ENCODE results near the gene FAR2. TPM values are rescaled to one million over a fixed set of nuclear protein-coding genes. Genes with fewer than 3 reads are reported as not detected.
A peak's percentile ranks its signal among the peaks of the same experiment; 100 is the strongest.

The FAR2 gene
- total RNA-seq, 2 experiments from 2014 or later, result 0.73 TPM; not detected in 1

DNA sequence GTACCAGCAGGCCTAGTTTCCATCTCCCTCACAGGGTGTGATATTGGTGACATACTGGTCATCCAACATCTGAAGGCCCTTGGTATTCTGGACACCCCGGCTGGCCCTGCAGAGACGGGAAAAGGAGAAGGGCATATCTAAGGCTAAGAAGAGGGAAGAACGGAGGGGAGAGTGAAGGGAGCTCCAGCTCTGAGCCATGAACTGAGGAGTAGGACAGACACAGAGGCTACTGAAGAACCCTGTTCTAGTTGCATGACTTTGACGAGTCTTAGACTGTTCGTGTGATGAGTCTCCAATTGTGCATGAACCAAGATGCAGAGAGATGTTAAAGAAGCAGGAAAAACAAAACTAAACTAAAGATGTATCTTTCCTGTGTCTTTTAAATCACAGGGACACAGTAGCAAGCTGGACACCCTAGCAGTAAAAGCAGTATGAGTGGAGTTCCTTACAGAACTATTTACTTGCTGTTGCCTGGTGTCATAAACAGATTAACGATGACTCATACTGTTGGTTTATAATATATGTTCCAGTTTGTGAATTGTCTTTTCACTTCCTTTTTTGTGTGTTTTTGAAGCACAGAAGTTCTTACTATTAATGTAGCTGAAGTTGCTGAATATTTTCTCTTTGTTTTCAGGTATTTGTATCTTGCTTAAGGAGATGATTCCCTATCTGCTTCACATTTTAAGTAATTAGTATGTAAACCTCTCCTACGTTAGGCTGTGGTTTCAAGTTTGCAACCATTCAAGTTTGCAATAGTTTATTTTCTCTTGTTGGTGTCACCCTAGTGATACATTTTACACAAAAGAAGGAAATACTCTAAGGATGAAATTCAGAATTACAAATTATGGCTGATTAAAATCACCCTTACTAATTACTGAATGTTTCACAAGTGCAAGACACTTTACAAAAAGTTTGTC lies 15.7 kb downstream of the FAR2 start:
- POLR2A ChIA-PET, result interaction anchor here (1.7 to 1.9 kb wide), 2 partner anchors 11 to 13 kb away, joined by 3 to 6 read pairs; no protein-coding TSS in a partner anchor
- no peak for TF ChIP-seq CTCF (conservative IDR thresholded peaks at IDR 0.05; ENCODE audit: low read length)
- TF ChIP-seq EZH2phosphoT487 (IDR thresholded peaks at IDR 0.05; ENCODE audit: borderline replicate concordance, low read depth, low read length), result no peak
- CTCF ChIA-PET (ENCODE audit: unreplicated experiment), result interaction anchor here (0.5 kb wide), 1 partner anchor 1573 kb away, joined by 3 read pairs; no protein-coding TSS in a partner anchor
- Histone ChIP-seq H3K9me2 (ENCODE audit: insufficient read depth, low read length) (no peaks in the 10 kb centered on the region), H2AFZ (ENCODE audit: low read length) (peak overlapping the region; percentile 86), H3K79me2 (ENCODE audit: insufficient read depth, low read depth, low read length) (no peaks in the 10 kb centered on the region), H3K4me2 (ENCODE audit: low read length) (peak overlapping the region; percentile 54), H3K4me3 (ENCODE audit: low read depth, low read length, poor library complexity, severe bottlenecking) (peak overlapping the region; percentile 19), H3K9me3 (ENCODE audit: low read length) (0 out of 2 replicates have a peak, but pooled peaks cover 9% of the 10 kb centered on the region), H3K27ac (ENCODE audit: low read depth, low read length, poor library complexity, severe bottlenecking) (peak overlapping the region; percentile 31), H4K20me1 (ENCODE audit: insufficient read depth, low read length) (no peaks in the 10 kb centered on the region), H3K4me1 (ENCODE audit: insufficient read depth, low read length, poor library complexity, severe bottlenecking) (peaks cover 18% of the 10 kb centered on the region), H3K36me3 (ENCODE audit: insufficient read depth, low read length) (no peaks in the 10 kb centered on the region)
- intact Hi-C loops (cut with micrococcal nuclease; ENCODE audit: unreplicated experiment), result no loop called here
- BruUV-seq (replicated peaks), result no TSS peak
- DNase-seq (ENCODE audit: low spot score), result peak; percentile 49

DNA sequence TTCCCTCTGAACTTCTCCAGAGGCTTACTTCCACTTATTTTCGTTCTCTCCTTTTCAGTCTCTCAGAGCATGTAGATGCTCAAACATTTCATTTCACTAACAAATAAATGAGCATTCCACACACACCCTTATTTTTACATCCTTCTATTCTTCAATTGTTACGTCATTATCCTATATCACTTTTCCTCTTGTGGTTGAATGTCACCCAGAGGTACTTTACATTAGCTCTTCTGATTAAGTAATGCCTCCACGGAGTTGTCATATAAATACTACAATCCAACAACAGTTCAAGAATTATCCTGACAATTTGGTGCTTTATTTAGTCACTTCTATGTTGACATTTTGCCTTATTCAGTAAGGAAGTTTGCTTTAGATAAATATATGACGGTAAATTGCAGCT lies 18.4 kb downstream of the FAR2 start:
- Histone ChIP-seq H3K9me2 (ENCODE audit: insufficient read depth, low read length) (no peaks in the 10 kb centered on the region), H3K4me2 (ENCODE audit: low read length) (no peak overlapping the region), H3K79me2 (ENCODE audit: insufficient read depth, low read depth, low read length) (no peaks in the 10 kb centered on the region), H2AFZ (ENCODE audit: low read length) (peak overlapping the region; percentile 67; the same call in 1 of the 2 replicates), H3K9me3 (ENCODE audit: low read length) (0 out of 2 replicates have a peak, but pooled peaks cover 9% of the 10 kb centered on the region), H3K4me3 (ENCODE audit: low read depth, low read length, poor library complexity, severe bottlenecking) (no peak overlapping the region), H3K27ac (ENCODE audit: low read depth, low read length, poor library complexity, severe bottlenecking) (no peak overlapping the region), H4K20me1 (ENCODE audit: insufficient read depth, low read length) (no peaks in the 10 kb centered on the region), H3K4me1 (ENCODE audit: insufficient read depth, low read length, poor library complexity, severe bottlenecking) (peaks cover 18% of the 10 kb centered on the region), H3K36me3 (ENCODE audit: insufficient read depth, low read length) (no peaks in the 10 kb centered on the region)
- TF ChIP-seq CTCF (conservative IDR thresholded peaks at IDR 0.05; ENCODE audit: low read length), result no peak
- no peak for TF ChIP-seq EZH2phosphoT487 (IDR thresholded peaks at IDR 0.05; ENCODE audit: borderline replicate concordance, low read depth, low read length)
- no peak for DNase-seq (ENCODE audit: low spot score)
- intact Hi-C loops (cut with micrococcal nuclease; ENCODE audit: unreplicated experiment), result no loop called here
- no TSS peak for BruUV-seq (replicated peaks)
- POLR2A ChIA-PET, result interaction anchor here (1.1 kb wide), 1 partner anchor 162 kb away, joined by 6 read pairs; no protein-coding TSS in a partner anchor
- CTCF ChIA-PET (ENCODE audit: unreplicated experiment), result no interaction called here
